ENCODE data around the gene FGFRL1. TPM values are rescaled to one million over a fixed set of nuclear protein-coding genes. Genes with fewer than 3 reads are reported as not detected.

Gene FGFRL1
- total and polyA plus RNA-seq, 2 donors (not counting 1 experiment from before 2014, with no cell fraction given), result 6.1 to 10.0 TPM

DNA sequence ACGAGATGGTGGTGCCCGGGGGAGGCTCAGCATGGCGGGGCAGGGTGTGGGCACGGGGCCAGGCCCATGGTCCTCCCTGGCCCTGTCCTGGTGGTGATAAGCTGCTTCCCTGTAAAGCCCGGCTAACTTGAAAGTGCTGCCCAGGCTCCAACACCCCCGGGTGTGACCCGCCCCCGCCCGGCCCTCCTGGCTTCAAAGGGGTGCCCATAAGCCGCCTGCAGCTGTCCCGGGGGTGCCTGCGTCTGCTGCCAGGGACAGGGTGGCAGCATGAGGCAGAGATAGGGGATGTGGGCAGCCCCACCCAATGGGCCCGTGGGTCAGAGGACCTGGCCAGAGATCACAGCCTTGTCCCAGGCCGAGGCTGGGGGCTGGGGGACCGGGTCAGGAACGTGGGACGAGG lies 18.1 kb downstream of the FGFRL1 start:
- Histone ChIP-seq H4K20me1 (ENCODE audit: control insufficient read depth, extremely low read depth, insufficient read depth, low read length) (no peaks in the 10 kb centered on the region), H3K36me3 (ENCODE audit: control insufficient read depth, insufficient read depth, low read length) (peaks cover 2% of the 10 kb centered on the region), H3K9me3 (ENCODE audit: control insufficient read depth, insufficient read depth, low read depth, low read length) (no peaks in the 10 kb centered on the region), H3K4me1 (ENCODE audit: control insufficient read depth, extremely low read depth, insufficient read depth, low read length) (peaks cover 2% of the 10 kb centered on the region), H2AFZ (ENCODE audit: low read length) (no peak overlapping the region), H3K79me2 (ENCODE audit: control insufficient read depth, insufficient read depth, low read length) (no peaks in the 10 kb centered on the region), H3K4me2 (ENCODE audit: extremely low read depth, insufficient read depth, low read length) (no peak overlapping the region), H3K27me3 (ENCODE audit: control insufficient read depth, insufficient read depth, low read length) (no peaks in the 10 kb centered on the region), H3K4me3 (replicated peaks in 1 of 4; ENCODE audit: control extremely low read depth in 1 of 4, insufficient read depth in 1 of 4, low read depth in 3 of 4, low read length in 4 of 4) (no peak overlapping the region), H3K9ac (ENCODE audit: insufficient read depth, low read length) (no peak overlapping the region), H3K27ac (ENCODE audit: insufficient read depth, low read length) (no peak overlapping the region)
- no peak for DNase-seq (ENCODE audit: low read depth in 2 of 2)
- TF ChIP-seq EZH2 (IDR thresholded peaks at IDR 0.05; ENCODE audit: low read length, missing control alignments), result no peak
- no peak for TF ChIP-seq CTCF (conservative IDR thresholded peaks at IDR 0.05 in 1 of 2, IDR thresholded peaks at IDR 0.05 in 1 of 2; ENCODE audit: low read depth in 1 of 2, low read length in 2 of 2)

- Histone ChIP-seq H3K4me2 (ENCODE audit: extremely low read depth, insufficient read depth, low read length) (no peak overlapping the region), H3K9me3 (ENCODE audit: control insufficient read depth, insufficient read depth, low read depth, low read length) (no peaks in the 10 kb centered on the region), H3K4me3 (replicated peaks in 1 of 4; ENCODE audit: control extremely low read depth in 1 of 4, insufficient read depth in 1 of 4, low read depth in 3 of 4, low read length in 4 of 4) (no peak overlapping the region), H2AFZ (ENCODE audit: low read length) (no peak overlapping the region), H3K4me1 (ENCODE audit: control insufficient read depth, extremely low read depth, insufficient read depth, low read length) (peaks cover 2% of the 10 kb centered on the region), H3K27ac (ENCODE audit: insufficient read depth, low read length) (no peak overlapping the region), H3K27me3 (ENCODE audit: control insufficient read depth, insufficient read depth, low read length) (no peaks in the 10 kb centered on the region), H3K79me2 (ENCODE audit: control insufficient read depth, insufficient read depth, low read length) (no peaks in the 10 kb centered on the region), H3K9ac (ENCODE audit: insufficient read depth, low read length) (no peak overlapping the region), H3K36me3 (ENCODE audit: control insufficient read depth, insufficient read depth, low read length) (peaks cover 2% of the 10 kb centered on the region), H4K20me1 (ENCODE audit: control insufficient read depth, extremely low read depth, insufficient read depth, low read length) (no peaks in the 10 kb centered on the region)
- DNase-seq (ENCODE audit: low read depth in 2 of 2), result no peak
- TF ChIP-seq CTCF (conservative IDR thresholded peaks at IDR 0.05 in 1 of 2, IDR thresholded peaks at IDR 0.05 in 1 of 2; ENCODE audit: low read depth in 1 of 2, low read length in 2 of 2), result no peak
- no peak for TF ChIP-seq EZH2 (IDR thresholded peaks at IDR 0.05; ENCODE audit: low read length, missing control alignments)
These were observed 18.6 kb downstream of the FGFRL1 start for GRCh38 chr4:1030031-1030430.

DNA sequence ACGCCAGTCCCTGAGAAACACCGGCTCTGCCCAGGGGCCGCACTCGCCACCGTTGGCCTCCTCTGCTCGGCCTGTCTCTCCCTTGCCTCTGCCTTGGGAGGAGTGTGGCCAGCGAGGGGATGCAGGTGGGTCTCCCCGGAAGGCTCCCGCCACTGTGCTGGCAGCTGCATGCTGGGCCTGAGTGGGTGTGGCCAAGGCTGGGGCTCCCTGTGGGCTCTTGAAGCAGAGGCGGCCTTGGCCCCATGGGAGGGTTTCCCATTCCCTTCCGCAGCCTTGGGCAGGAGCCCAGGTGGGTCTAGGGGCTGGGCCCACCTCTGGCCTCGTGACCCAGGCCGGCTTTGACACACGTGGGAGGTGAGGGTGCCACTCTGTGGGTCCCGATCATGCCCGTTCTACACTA lies 19.1 kb downstream of the FGFRL1 start:
- no peak for DNase-seq (ENCODE audit: low read depth in 2 of 2)
- Histone ChIP-seq H3K79me2 (ENCODE audit: control insufficient read depth, insufficient read depth, low read length) (no peaks in the 10 kb centered on the region), H3K4me3 (replicated peaks in 1 of 4; ENCODE audit: control extremely low read depth in 1 of 4, insufficient read depth in 1 of 4, low read depth in 3 of 4, low read length in 4 of 4) (no peak overlapping the region), H4K20me1 (ENCODE audit: control insufficient read depth, extremely low read depth, insufficient read depth, low read length) (no peaks in the 10 kb centered on the region), H3K36me3 (ENCODE audit: control insufficient read depth, insufficient read depth, low read length) (peaks cover 1% of the 10 kb centered on the region), H3K27me3 (ENCODE audit: control insufficient read depth, insufficient read depth, low read length) (no peaks in the 10 kb centered on the region), H3K4me1 (ENCODE audit: control insufficient read depth, extremely low read depth, insufficient read depth, low read length) (peaks cover 2% of the 10 kb centered on the region), H3K4me2 (ENCODE audit: extremely low read depth, insufficient read depth, low read length) (no peak overlapping the region), H2AFZ (ENCODE audit: low read length) (no peak overlapping the region), H3K9me3 (ENCODE audit: control insufficient read depth, insufficient read depth, low read depth, low read length) (no peaks in the 10 kb centered on the region), H3K9ac (ENCODE audit: insufficient read depth, low read length) (no peak overlapping the region), H3K27ac (ENCODE audit: insufficient read depth, low read length) (no peak overlapping the region)
- no peak for TF ChIP-seq EZH2 (IDR thresholded peaks at IDR 0.05; ENCODE audit: low read length, missing control alignments)
- no peak for TF ChIP-seq CTCF (conservative IDR thresholded peaks at IDR 0.05 in 1 of 2, IDR thresholded peaks at IDR 0.05 in 1 of 2; ENCODE audit: low read depth in 1 of 2, low read length in 2 of 2)

Data from fibroblast of lung (primary cell).